Stimulated activated CD4-positive, alpha-beta T cell treated with anti-CD3 and anti-CD28 coated beads, TNF-alpha, amount 100 ng/mL, for 48 hours (primary cell): Measurements from ENCODE around the gene PKNOX2.

Experiments
- DNase-seq, 3 donors: peaks; one replicate each; pipeline ENCODE4 v3.0.0-alpha.2; 2020; ENCODE audit warnings: low read depth in 3 of 3

PKNOX2 gene

DNA sequence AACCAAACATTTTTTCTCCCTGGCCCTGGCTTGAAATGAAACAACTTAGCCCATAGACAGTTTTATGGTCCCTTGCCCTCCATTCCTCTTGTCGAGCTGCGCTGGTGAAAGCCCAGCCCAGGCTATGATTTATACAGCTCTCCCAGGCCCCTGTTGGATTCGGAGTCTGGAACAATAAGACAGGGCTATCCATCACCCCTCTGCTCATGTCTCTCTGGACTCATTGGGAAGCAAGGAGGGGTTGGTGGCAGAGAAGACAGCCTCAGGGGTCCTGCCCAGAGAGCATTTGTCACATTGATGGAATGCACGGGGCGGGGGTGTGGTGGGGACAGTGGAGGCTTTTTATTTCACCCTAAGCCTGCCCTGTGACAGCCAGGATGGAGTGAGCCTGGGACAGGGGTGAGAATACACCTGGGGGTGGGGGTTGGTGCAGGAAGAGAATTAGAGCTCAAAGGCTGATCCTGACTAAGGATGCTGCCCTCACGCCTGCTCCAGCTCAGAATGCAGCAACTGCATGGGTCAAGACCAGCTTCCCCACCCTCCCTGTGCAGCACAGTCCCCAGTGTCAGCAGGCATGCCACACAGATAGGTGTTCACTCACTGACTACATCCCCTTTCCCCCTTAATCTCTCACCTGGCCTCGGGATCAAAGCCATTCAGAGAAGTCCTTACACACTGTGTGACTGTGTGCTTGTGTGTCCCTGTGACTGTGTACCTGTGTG lies 10.0 kb upstream of the PKNOX2 start:
- DNase-seq, result no peak

DNA sequence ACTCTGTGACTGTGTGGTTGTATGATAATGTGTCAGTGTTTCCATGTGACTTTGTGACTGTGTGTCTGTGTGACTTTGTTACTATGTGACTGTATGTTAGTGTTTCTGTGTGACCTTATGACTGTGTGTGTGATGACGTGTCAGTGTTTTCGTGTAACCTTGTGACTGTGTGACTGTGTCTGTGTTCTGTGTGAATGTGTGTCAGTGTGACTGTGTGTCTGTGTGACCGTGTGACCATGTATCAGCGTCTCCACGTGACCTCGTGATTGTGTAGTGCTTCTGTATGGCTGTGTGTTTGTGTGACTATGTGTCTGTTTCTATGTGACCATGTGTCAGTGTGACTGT lies 9.5 kb upstream of the PKNOX2 start:
- DNase-seq, result no peak

DNA sequence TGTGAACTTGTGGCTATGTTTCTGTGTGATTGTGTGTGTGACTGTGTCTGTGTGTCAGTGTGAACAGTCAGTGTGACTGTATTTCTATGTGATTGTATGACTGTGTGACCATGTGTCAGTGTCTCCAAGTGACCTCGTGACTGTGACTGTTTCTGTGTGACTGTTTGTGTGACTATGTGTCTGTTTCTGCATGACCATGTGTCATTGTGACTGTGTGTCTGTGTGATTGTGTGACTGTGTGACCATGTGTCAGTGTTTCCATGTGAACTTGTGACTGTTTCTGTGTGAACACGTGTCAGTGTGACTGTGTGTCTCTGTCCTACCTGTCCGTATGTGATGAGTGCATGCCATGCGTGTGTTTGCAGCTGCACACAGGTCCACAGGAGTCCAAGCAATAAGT lies 8.8 kb upstream of the PKNOX2 start:
- DNase-seq, result no peak

DNA sequence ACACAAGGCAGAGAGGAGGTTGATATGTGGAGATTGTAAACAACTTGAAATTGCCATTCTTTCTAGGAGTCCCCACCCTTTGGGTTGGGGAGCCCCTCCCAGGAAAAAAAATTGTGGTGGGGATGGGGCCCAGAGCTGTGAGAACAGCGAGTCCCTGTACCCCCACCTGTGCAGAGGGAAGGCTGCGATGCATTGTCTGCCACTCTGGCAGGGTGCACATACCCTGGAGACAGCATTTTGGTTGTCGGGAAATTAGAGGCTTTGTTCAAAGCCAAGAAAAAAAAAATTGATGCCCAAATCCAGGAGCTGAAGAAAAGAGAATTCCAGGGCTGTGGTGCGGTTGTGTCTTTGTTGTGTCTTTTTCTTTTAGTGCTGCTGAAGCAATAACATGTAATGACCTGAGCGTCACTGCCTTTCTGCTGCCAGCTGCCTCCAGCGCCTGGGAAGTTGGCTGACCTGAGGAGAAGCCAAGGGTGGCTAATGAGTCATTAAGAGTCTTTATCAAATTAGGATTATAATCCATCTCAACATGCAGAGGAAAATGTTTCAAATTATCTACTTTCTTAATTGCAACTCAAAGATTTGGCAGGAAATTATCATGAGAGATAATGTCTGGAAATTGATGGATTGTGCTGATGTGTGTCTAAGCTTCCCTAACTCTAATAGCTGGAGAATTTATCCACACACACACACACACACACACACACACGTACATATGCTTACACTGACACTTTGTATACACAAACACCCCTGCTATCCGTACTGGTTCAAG lies 8.0 kb upstream of the PKNOX2 start:
- DNase-seq, result no peak

DNA sequence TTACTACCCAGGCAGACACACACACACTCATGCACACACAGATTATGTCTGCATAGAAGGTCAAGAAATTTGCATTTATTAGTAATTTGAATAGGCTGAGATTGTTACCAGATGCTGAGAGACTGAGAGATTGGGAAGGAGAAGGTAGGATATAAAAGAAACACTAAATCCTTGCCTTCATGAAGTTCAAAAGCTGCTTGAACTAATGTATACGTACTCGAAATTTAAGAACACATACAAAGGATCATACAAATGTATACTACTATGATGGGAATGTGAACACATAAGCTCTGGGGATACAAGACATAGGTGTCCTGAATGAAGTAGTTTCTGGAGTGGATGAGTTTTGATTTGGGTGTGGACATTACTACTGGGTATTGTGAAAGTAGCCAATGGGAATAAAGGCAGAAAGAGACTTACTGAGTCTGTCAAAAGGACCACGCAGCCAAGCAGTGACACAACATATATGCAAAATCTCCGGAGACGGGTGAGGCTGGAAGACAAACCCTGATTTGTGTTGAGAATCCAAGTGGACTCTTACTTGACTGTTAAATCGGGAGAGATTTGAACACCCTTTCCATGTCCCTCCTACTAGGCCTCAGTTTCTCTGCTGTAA lies 7.3 kb upstream of the PKNOX2 start:
- DNase-seq, result no peak

DNA sequence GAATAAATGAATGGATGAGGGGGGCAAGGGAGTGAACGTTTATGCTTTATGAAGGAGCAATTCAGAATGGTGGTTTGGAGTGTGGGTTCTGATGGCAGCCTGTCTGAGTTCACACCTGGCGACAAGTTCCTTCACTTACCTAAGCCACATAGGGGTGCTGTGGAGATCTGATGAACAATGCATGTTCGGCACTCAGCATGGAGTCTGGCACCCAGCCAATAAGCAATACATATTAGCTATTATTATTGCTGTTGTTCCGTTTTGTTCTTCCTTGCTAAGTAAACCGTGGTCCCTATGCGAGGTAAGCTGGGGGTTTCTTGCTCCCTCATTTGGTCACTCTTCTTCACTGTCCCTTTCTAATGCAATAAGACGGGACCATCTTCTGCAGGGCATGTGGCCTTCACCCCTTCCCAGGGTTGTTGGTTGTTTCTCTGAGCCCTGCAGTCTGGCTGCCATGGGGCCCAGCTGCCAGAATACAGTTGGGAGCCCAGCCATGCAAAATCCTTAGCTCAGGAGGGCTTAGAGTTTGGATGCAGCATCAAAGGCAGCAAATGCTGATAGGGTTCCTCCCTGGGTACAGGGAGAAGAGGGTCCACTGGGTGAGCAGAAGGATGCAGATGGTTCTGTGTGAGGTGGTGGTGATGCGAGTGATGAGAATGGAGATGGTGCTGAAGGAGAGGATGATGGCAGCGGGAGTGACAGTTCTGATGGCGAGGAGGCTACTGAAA lies 6.4 kb upstream of the PKNOX2 start:
- DNase-seq, result no peak

DNA sequence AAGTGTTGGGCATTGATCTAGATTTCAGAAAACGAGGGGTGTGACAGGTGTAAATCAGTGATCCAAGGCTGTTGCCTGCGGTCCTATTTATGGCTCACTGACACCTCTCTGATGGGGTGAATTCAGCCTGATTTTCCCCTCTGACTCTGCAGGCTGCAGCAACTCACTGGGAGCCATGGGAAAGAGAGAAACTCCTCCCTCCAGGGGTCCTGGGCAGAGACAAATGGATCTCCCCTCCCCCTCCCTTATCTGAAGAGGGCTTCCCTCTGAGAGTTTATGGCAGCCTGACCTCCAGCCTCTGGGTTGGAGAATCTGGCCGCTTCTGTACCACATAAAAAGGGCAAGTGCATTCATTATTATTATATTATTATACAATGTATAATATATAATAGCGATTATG lies 1.8 kb upstream of the PKNOX2 start:
- DNase-seq, result no peak

DNA sequence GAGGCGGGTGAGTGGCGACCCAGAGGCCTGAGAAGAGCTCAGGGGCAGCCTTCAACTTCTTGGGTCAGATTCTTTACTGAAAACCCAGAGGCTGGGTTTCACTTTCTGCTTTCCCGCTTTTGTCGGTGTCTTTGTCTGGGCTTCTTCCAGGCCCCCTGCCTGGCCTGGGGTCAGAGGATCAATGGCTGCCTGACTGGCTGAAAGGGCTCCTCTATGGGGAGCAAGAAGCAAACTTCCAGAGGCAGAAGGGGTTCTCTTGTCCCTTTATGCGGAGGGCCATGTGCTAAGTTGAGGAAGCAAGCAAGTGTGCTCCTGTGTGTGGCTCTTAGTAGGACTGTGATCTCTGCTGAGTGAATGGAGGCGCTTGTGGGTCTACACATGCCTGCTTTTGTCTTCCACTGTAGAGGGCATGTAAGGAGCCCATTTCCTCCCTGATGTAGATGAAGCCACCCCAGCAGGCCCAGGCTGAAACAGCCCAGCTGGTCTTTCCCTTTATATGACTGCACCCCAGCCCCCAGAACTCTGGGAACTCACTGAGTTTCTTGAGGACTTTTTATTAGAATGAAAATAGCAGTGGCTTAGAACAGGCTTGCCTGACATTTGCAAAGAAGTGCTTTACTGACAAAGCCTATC lies 1.0 kb upstream of the PKNOX2 start:
- no peak for DNase-seq

DNA sequence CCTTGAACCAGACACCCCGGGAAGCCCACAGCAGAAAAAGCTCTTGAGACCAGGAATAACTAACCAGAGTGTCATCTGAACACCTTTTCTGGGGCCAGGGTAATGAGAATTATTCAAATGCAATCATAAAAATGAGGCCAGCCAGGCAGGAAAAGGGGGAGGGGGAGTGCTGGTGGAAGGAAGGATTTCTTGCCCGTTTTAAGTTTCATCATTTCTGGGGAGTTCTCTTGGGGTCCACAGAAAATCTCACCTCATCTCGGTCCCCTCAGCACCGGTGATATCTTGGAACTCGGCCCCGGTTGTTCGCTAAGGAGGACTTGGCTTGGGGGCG lies 495 bp upstream of the PKNOX2 start:
- no peak for DNase-seq

DNA sequence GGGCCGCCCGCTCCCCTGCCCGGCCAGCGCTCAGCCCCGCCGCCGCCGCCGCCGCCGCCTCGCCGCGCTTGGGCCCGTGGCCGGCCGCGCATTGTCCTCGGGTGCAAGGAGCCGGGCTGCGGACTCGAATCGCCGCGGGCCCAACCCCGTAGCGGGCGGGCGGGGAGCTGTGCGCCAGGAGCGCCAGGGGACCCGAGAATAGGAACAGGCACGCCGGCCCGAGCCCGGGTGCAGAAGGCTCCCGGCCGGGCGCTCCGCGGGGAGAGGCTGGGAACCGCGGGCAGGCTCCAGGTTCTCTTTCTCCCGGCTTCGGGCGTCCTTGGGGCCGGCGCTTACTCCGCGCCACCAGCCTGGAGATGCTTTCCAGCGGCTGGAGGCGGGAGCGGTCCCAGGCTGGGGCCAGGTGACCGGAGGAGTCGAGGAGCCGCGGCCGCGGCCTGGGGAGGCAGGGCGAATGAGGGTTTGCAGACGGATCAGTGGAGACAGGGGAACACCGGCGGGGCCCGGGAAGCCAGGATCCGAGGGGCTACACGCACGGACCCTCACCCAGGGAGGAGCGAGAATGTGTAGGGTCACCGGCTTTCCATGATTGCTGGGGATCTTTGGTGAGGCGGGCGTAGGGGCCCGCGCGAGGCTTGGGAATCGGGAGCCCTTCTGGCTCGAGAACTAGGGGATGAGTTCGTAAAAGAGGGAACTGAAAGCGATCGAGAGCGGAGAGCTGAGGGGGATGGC lies 726 bp downstream of the PKNOX2 start:
- DNase-seq, result no peak

DNA sequence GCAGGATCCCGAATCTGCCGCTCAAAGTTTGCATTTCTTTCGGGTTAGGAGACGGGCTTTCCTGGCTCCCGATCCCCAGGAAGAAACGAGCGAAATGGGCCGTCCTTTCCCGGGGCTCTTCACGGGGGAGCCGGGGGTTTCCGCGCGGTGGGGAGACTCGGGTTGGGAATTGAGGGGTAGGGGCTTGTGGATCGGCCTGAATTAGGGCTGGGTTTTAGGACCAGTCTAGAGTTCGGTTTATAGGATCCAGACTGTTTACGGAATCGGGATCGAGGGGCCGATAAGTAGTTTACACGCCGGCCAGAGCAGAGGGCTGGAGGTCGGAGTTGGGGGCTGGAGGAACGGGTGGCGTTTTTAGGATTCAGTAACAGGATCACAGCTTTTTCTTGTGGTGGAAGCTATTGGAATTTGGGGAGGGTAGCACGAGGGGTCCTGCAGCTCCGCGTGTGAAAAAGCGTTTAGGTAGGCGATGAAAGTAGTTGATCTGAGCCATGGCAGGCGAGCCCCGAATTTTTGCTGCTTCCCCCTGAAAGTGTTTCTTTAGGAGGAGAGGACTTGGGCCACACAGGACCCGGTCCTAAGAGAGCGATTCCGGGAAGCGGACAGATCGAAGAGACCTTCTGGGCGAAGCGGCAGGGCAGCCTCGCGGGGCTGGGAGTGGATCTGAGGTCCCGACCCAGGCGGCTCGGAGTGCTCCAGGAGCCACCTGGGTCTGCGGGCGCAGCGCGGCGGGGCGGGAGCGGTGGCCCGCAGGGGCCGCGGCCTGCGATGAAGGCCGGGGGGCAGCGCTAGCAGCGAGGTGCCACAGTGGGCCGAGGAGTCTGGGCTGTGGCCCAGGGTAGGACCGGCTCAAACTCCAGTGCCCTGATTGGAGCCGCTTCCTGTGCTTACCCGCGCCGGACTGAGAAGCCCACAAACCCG lies 1.6 kb downstream of the PKNOX2 start:
- no peak for DNase-seq

DNA sequence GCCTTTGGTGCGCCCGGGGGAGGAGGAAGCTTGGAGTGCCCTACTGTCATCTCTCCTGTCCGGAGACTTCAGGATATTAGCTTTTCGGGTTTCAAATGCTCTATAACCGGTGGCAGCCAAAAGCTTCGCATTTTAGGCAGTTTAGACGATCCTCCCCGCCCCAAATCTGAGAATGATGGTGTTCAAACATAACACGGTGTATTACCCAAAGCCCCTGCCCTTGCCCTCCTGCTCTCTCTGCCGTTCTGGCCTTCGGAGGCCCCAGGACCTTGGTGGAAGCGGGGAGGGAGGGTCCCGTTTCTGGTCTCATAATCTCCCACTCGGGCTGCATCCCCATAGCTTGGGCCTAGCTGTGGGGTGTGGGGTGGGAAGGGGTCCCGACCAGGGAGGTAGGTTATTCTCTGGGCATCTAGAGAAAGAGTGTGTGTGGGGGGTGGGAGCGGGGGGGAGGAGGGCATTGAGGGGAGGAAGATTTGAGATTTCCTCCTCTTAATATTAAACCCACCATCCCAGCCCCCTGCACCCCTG lies 2.3 kb downstream of the PKNOX2 start:
- no peak for DNase-seq

DNA sequence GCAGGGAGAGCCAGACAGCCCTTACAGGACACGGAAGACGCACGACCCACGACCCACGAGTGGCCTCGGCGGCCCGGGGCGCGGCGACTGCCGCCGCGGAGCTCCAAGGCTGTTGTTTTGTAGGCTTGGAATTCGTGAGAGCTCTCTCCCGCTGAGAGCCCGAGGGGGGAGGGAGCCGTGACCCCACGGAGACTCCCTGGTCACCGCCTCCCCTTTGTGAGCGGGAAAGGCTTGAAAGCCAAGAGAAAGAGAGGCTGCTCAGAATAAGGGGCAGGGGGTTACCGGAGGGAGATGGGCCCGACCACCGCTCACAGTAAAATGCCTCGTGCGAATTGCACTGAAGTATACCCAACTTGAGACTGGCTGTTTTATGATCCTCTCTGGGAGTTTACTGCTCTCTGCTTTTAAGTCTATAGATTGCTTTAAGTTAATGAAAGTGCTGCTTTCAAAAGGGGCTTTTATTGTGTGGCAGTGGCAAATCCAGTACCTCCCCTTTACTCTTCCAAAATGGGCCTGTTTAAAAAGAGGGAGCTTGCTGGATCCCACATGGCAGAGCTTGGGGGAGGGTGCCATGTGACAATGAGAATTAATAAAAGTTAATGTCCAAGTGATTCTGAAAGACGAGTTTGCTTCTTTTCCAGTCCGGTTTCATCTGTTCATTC lies 2.9 kb downstream of the PKNOX2 start:
- DNase-seq, result no peak

DNA sequence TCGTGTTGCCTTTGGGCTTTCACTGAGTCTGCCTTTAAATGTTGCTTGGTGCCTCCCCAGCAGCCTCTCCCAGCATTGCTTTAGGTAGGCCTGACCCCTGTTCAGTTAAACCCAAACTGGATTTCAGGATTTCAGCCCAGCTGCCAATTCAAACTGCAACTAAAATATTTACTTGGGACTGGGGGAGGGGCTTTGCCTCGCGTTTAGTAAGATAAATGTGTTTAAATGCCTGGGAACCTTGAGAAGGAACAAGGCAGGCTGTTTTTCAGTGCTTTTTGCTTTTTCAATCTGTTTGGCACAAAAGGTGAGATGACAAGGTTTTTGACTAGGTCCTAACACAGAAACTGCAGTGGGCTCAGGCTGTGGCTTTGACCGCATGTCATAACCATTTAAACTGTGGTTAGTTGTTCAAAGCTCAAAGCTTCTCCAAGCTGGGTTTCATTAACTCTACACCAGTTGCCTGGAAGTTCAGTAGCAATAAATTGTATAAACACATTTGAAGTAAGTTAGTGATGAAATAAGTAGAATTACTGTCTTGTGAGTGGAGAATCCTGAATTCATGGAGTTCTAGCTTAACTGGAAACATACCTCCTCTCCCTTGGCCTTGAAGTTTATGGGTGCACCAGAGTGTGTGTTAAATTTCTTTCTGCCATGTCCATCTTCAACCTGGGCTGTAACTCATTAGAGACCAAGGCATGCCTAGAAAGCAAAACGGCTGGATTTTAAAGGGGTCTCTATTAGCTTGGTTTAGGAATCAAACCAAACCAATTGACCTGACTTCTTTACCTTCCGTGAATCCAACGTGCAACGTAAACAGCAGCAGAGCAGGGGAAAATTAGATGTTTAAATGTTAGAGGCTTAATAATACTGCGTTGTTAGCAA lies 3.6 kb downstream of the PKNOX2 start:
- DNase-seq, result no peak

DNA sequence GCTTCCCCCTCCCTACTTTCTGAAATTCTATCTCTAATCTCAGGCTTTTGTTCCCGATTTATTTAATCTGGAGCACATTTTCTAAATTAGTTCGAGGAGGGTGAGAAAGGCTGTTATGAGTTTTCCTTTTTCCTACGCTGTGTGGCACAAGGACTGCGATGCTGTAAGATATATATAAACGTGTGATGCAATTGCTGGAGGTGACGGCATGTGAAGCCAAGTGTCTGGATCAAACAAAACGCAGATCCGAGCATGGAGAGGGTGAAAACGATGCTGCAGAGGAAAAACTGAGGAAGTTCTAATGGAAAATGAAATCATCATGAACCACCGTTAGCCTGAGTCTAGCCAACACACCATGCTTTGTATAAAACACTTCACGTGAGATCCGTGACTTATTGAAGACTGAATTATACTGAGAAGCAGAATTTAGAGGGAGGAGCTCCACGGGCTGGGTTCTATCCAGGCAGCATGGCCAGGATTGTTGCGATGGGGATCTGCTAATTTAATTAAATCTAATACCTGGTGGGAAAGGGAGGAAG lies 4.4 kb downstream of the PKNOX2 start:
- DNase-seq, result no peak

DNA sequence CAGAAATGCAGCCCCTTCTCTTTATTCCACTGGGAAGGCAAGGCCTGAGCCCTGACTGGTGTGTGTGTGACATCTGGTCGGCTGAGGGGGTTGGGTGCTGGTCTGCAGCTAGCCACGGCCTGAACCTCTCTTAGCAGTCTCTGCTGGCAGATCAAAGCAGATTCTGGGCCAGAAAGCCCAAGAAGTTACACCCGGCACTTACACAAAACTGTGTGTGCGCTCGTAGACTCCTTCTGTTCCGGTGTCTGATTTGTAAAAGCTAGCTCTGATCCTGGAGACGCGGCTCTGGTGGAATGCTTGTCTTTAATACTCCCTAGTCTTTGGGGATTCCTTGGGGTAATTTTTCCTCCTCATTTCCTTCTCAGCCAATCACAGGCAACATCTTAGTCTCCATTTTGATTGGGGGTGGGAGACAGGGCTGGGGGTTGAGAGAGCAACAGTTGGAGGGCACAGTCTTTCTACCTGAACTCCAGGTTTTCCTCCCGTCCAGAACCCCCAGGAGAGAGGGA lies 5.5 kb downstream of the PKNOX2 start:
- DNase-seq, result no peak

DNA sequence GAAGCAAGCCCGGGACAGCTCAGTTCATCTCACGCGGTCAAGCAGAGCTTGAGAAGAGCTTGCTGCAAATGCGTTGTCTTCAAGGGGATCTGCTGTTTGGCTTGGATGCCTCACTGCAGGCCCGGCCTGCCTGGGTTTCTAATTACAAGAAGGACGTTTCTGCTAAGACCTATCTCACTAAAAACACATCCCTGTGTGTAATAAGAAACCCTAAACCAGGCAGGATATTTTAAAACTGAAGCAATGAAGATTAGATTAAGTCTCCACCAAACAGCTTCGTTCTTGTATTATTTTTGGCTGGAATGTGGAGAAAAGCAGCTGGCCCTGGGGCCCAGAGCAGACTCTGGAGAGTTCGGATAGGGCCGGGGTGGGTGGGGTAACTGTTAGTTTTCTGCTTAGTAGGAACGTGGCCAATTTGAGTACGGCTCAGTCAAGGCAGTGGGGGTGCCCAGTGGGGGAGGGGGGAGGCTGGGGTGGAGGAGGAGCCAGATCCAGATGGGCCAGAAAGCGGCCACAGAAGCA lies 6.0 kb downstream of the PKNOX2 start:
- DNase-seq, result no peak

DNA sequence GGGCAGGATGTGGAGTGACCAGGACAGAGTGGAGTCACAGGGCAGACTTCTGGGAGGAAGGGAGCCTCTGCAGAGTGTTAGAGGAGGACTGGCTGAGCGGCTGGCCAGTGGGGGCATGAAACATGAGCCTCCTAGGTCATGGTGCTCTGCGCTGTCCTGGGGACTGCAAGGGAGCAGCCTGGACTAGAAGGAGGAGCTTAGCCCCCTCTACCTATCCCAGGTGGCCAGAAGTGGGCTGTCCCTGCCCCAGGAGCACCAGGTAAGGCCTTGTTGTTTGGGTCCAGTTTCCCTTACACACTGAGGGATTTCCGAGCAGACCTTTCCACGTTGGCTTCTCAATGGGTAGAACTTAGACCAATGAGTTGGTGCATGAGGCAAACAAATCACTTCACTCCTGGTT lies 7.4 kb downstream of the PKNOX2 start:
- no peak for DNase-seq
